Thoracic aorta (tissue), 2 donors: ENCODE results near the gene CD1D. TPM values are rescaled to one million over a fixed set of nuclear protein-coding genes. Genes with fewer than 3 reads are reported as not detected.
A peak's percentile ranks its signal among the peaks of the same experiment; 100 is the strongest.

Experiments used
- ATAC-seq: fragments of 150-250 bp; one replicate; pipeline ENCODE4 v1.8.0; 2017; ENCODE audit warnings: low read depth; ENCODE audit not compliant: insufficient number of reproducible peaks, low FRiP score
- DNase-seq: peaks from one replicate; pipeline ENCODE4 v3.0.0-alpha.2; 2020; ENCODE audit warnings: low spot score
- H3K27ac ChIP-seq, 2 donors: fragments of 200-600 bp; sonication (generic); 1 replicate in 1 of 2; 2 replicates in 1 of 2; pipeline ENCODE4 v1.5.1; 2016; ENCODE audit warnings: mild to moderate bottlenecking in 2 of 2, moderate library complexity in 2 of 2
- H3K27me3 ChIP-seq: fragments of 200-600 bp; sonication (generic); replicated peaks from 2 replicates; pipeline ENCODE4 v1.6.0; 2016; ENCODE audit warnings: mild to moderate bottlenecking; ENCODE audit not compliant: insufficient read depth
- H3K36me3 ChIP-seq: fragments of 200-600 bp; sonication (generic); one replicate; pipeline ENCODE4 v1.5.1; 2016
- H3K4me1 ChIP-seq, 2 donors: fragments of 200-600 bp; sonication (generic); 1 replicate in 1 of 2; 2 replicates in 1 of 2; pipeline versions ENCODE4 v1.5.1 to v1.6.0; 2016; ENCODE audit warnings: low read depth in 2 of 2, mild to moderate bottlenecking in 1 of 2; ENCODE audit not compliant: control insufficient read depth in 1 of 2
- H3K4me3 ChIP-seq: fragments of 200-600 bp; sonication (generic); 2 replicates; pipeline ENCODE4 v1.5.1; 2016; ENCODE audit warnings: mild to moderate bottlenecking
- H3K9me3 ChIP-seq: fragments of 200-600 bp; sonication (generic); 2 replicates; pipeline ENCODE4 v1.5.1; 2016
- total RNA-seq, 2 donors: library from RNA; depleted of rRNA; stranded (reverse); fragments of >200 nt; gene quantifications; one replicate each; pipeline versions ENCODE4 v1.1.0 to v1.2.3, GENCODE V29; 2016
- TF ChIP-seq, protein P1 (sequence below): fragments of 200-600 bp; sonication (generic); IDR thresholded peaks from one replicate; pipeline ENCODE4 v1.5.1; 2019; ENCODE audit warnings: antibody characterized with exemption

The CD1D gene
- total RNA-seq = 1 to 10 TPM; 1.9 to 2.4 TPM

DNA sequence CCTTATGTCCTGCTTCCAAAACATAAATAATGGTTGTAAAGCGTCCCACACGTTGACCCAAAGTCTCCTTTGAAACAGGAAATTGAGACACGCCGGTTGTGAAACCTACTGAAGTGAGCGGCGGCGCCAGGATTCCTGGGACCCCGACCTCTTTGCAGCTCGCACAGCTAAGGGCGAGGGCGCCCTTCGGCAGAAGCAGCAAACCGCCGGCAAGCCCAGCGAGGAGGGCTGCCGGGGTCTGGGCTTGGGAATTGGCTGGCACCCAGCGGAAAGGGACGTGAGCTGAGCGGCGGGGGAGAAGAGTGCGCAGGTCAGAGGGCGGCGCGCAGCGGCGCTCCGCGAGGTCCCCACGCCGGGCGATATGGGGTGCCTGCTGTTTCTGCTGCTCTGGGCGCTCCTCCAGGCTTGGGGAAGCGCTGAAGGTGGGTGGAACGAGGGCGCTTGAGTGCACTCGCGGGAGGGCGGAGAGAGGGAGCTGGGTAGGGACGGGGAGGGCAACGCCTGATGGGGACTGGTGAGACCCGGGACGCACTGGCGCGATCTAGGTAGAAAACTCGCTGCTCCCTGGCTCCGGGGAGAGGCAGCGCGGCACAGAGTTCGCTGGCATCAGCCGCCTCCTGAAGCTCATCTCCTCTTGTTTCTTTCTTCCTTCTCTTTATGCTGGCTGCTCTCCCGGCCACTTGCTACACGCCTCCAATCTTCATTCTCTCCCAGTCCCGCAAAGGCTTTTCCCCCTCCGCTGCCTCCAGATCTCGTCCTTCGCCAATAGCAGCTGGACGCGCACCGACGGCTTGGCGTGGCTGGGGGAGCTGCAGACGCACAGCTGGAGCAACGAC, at the start of gene CD1D:
TSS of gene CD1D (plus strand) at position 155 of the 836 bp plus-strand sequence. CDS start at position 362, 207 bp downstream.
- TF ChIP-seq, protein P1, sequence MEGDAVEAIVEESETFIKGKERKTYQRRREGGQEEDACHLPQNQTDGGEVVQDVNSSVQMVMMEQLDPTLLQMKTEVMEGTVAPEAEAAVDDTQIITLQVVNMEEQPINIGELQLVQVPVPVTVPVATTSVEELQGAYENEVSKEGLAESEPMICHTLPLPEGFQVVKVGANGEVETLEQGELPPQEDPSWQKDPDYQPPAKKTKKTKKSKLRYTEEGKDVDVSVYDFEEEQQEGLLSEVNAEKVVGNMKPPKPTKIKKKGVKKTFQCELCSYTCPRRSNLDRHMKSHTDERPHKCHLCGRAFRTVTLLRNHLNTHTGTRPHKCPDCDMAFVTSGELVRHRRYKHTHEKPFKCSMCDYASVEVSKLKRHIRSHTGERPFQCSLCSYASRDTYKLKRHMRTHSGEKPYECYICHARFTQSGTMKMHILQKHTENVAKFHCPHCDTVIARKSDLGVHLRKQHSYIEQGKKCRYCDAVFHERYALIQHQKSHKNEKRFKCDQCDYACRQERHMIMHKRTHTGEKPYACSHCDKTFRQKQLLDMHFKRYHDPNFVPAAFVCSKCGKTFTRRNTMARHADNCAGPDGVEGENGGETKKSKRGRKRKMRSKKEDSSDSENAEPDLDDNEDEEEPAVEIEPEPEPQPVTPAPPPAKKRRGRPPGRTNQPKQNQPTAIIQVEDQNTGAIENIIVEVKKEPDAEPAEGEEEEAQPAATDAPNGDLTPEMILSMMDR = no peak
- ATAC-seq (no peak), DNase-seq (no peak)
- H3K27me3 ChIP-seq = no peaks in the 10 kb centered on the region
- H3K9me3 ChIP-seq = no peaks in the 10 kb centered on the region
- H3K36me3 ChIP-seq = no peaks in the 10 kb centered on the region
- H3K4me1 ChIP-seq = peaks cover 0 to 21% of the 10 kb centered on the region in 2 donors
- peak within 1 kb of the TSS; percentile 73 for H3K4me3 ChIP-seq
- H3K27ac ChIP-seq = no peak within 1 kb of the TSS

DNA sequence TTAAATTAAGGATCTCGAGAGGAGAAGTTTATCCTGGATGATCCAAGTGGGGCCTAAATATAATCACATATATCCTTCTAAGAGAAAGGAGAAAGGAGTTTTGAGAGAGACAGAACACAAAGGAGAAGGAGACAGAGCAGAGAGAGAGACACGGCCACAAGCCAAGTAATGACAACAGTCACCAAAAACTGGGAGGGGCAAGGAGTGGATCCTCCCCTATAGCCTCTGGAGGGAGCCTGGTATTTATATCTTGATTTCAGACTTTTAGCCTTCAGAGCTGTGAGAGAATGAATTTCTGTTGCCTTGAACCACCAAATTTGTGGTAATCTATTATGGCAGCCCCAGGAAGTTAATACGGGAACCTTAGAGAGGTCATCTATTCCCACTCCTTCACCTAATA, 49.5 kb upstream of the CD1D start:
- H3K4me3 ChIP-seq = no peak overlapping the region

DNA sequence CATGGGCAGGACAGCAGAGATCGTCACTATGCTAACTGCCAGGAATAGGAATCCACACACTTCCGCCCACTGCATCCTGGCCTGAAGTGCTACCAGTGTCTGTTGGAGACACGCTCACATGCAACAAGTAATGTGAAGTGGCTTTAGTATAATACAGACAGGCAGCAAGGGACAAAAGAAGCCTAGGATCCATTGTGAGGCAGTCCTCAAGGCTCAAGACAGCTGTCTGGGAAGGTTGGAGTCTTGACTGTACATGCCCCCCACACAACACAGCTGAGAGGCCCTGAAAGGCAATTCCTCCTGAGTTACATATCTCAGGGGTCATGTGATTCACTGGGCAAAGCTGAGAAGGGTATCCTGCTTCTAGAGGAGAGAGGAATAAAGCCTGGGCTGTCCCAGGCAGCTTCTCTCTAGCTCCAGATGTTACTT, 39.9 kb upstream of the CD1D start:
- Histone ChIP-seq H3K9me3 (no peaks in the 10 kb centered on the region), H3K4me3 (no peak overlapping the region), H3K27ac (no peak overlapping the region), H3K36me3 (no peaks in the 10 kb centered on the region), H3K27me3 (no peaks in the 10 kb centered on the region), H3K4me1 (peaks cover 0 to 7% of the 10 kb centered on the region in 2 donors)
- TF ChIP-seq, protein P1 = no peak
- DNase-seq (no peak), ATAC-seq (no peak)

More for the DNA sequence above, 49.5 kb upstream of the CD1D start:
- DNase-seq (no peak), ATAC-seq (no peak)
- TF ChIP-seq, protein P1 = no peak
- Histone ChIP-seq H3K27me3 (no peaks in the 10 kb centered on the region), H3K27ac (no peak overlapping the region), H3K4me1 (no peaks in the 10 kb centered on the region), H3K36me3 (no peaks in the 10 kb centered on the region), H3K9me3 (no peaks in the 10 kb centered on the region)

DNA sequence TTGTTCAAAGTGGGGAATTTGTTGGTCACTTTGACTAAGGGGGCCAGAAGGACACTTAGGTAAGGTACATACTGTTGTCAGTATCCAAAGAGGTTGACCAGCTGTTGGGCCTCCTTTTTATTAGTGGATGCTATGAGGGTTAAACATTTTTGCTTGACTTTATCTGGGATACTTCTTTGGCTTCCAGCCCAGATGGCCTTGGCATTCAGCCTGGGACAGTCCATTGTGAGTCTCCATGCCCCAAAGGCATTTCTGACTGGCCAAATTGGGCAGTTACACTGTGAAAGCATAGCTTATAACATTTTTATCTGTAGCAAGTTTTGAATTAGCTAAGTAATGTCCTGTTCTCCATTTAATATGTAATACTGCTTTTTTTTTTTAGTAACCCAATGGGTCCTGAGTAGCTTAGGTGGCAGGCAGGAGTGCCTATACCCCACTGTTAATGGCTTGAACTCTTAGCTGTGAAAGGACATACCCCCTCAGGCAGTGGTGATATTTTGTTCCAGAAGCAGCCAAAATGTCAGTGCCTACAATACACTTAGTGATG, 35.4 kb upstream of the CD1D start:
- DNase-seq (no peak), ATAC-seq (no peak)
- no peaks in the 10 kb centered on the region for H3K36me3 ChIP-seq
- no peak overlapping the region for H3K27ac ChIP-seq
- no peak overlapping the region for H3K4me3 ChIP-seq
- H3K27me3 ChIP-seq = no peaks in the 10 kb centered on the region
- H3K4me1 ChIP-seq = peaks cover 7 to 16% of the 10 kb centered on the region in 2 donors
- H3K9me3 ChIP-seq = no peaks in the 10 kb centered on the region
- TF ChIP-seq, protein P1 = no peak

DNA sequence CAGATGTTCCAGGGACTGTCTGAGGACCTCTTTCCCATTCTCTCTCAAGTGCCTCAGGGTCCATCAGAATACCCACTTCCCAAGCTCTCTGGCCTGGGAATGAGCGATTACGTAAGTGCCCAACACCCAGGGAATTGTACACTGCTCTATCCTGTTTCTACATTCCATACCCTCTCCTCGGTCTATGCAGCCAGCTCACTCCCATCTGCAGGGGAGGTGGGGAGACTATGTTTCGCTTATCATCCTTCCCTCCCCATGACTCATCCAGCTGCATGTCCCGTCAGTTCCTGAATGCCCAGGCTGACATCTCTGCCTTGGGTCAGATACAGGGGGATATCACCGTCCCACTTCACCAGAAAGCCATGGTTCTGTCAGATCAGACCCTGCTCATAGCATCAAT, 34.5 kb upstream of the CD1D start:
- H3K27me3 ChIP-seq = no peaks in the 10 kb centered on the region
- DNase-seq = no peak
- no peak overlapping the region for H3K27ac ChIP-seq
- TF ChIP-seq, protein P1 = no peak
- no peak overlapping the region for H3K4me3 ChIP-seq
- no peaks in the 10 kb centered on the region for H3K36me3 ChIP-seq
- peaks cover 7 to 17% of the 10 kb centered on the region in 2 donors for H3K4me1 ChIP-seq
- ATAC-seq = no peak
- no peaks in the 10 kb centered on the region for H3K9me3 ChIP-seq
